ENCODE results near the gene CC2D2A.

DNA sequence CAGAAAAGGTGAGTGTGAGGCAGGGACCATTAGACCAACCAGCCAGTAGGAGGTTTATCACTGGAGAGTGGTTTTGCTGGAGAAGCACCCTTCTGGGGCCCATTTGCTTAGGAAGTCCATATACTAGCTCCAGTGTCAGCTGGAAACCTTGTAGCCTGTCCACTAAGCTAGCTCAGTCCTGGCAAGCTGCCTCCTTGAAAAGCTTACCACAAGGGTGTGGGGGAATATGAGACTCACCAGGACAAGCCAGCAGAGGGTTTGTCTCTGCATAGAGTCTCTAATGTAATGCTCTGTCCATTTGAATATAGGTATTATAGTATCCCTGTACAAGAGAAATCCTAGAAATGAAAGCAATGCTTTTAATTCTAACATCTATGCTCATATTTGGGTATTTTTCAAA, 99.1 kb downstream of the CC2D2A start:
- TF ChIP-seq, protein P1, sequence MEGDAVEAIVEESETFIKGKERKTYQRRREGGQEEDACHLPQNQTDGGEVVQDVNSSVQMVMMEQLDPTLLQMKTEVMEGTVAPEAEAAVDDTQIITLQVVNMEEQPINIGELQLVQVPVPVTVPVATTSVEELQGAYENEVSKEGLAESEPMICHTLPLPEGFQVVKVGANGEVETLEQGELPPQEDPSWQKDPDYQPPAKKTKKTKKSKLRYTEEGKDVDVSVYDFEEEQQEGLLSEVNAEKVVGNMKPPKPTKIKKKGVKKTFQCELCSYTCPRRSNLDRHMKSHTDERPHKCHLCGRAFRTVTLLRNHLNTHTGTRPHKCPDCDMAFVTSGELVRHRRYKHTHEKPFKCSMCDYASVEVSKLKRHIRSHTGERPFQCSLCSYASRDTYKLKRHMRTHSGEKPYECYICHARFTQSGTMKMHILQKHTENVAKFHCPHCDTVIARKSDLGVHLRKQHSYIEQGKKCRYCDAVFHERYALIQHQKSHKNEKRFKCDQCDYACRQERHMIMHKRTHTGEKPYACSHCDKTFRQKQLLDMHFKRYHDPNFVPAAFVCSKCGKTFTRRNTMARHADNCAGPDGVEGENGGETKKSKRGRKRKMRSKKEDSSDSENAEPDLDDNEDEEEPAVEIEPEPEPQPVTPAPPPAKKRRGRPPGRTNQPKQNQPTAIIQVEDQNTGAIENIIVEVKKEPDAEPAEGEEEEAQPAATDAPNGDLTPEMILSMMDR (IDR thresholded peaks at IDR 0.05): no peak
- TF ChIP-seq POLR2A (IDR thresholded peaks at IDR 0.05): no peak
